OCI-LY7 (cell line): ENCODE results near the gene CAPZB. TPM values are rescaled to one million over a fixed set of nuclear protein-coding genes. Genes with fewer than 3 reads are reported as not detected.

Experiments used
- BruUV-seq: library from RNA; stranded (reverse); fragments of 400-500 nt; replicated peaks from 2 replicates; lab custom pipeline; 2021; lab: Mats Ljungman, UMichigan
- CTCF ChIA-PET: fragments of 300-600 bp; sonication (Branson Sonifier 250); formaldehyde crosslinking; loops from one replicate; lab custom pipeline; 2022; ENCODE audit warnings: antibody characterized with exemption; ENCODE audit not compliant: unreplicated experiment; lab: Charles Lee
- POLR2A ChIA-PET: fragments of 300-600 bp; sonication (Branson Sonifier 250); formaldehyde crosslinking; loops from one replicate; lab custom pipeline; 2022; ENCODE audit warnings: antibody characterized with exemption; lab: Charles Lee
- DNase-seq: peaks from one replicate; pipeline ENCODE4 v3.0.0-alpha.2; 2015; ENCODE audit warnings: low spot score
- H2AFZ ChIP-seq: fragments of 200-600 bp; sonication (generic), shearing (Covaris generic); 2 replicates; pipeline ENCODE4 v1.6.1; 2014; ENCODE audit warnings: mild to moderate bottlenecking, antibody characterized with exemption, low read length, moderate library complexity
- H3K27ac ChIP-seq: fragments of 200-600 bp; sonication (generic); 2 replicates; pipeline ENCODE4 v1.5.1; 2014; ENCODE audit warnings: mixed run types, low read depth, mild to moderate bottlenecking, moderate library complexity, low read length, inconsistent platforms; ENCODE audit not compliant: poor library complexity, severe bottlenecking
- H3K36me3 ChIP-seq: fragments of 200-600 bp; sonication (generic); 2 replicates; pipeline ENCODE4 v1.6.1; 2014; ENCODE audit warnings: mild to moderate bottlenecking, antibody characterized with exemption, low read length, moderate library complexity, mixed read lengths; ENCODE audit not compliant: insufficient read depth
- H3K4me1 ChIP-seq: fragments of 200-600 bp; sonication (generic); 2 replicates; pipeline ENCODE4 v1.5.1; 2014; ENCODE audit warnings: mild to moderate bottlenecking, low read length; ENCODE audit not compliant: insufficient read depth, poor library complexity, severe bottlenecking
- H3K4me2 ChIP-seq: fragments of 200-600 bp; sonication (generic); 2 replicates; pipeline ENCODE4 v1.6.1; 2014; ENCODE audit warnings: mild to moderate bottlenecking, low read length
- H3K4me3 ChIP-seq: fragments of 200-600 bp; sonication (generic); 2 replicates; pipeline ENCODE4 v1.5.1; 2014; ENCODE audit warnings: mild to moderate bottlenecking, low read depth, low read length; ENCODE audit not compliant: poor library complexity, severe bottlenecking
- H3K79me2 ChIP-seq: fragments of 200-600 bp; sonication (generic); 2 replicates; pipeline ENCODE4 v1.6.1; 2016; ENCODE audit warnings: low read depth, mild to moderate bottlenecking, low read length, moderate library complexity, mixed read lengths; ENCODE audit not compliant: insufficient read depth
- H3K9me2 ChIP-seq: fragments of 200-600 bp; sonication (generic); 2 replicates; pipeline ENCODE4 v1.6.1; 2016; ENCODE audit warnings: mild to moderate bottlenecking, low read length, mixed read lengths; ENCODE audit not compliant: insufficient read depth
- H3K9me3 ChIP-seq: fragments of 200-600 bp; sonication (generic); 2 replicates; pipeline ENCODE4 v1.6.1; 2014; ENCODE audit warnings: mild to moderate bottlenecking, mixed run types, low read length, mixed read lengths
- H4K20me1 ChIP-seq: fragments of 200-600 bp; sonication (generic); 2 replicates; pipeline ENCODE4 v1.6.1; 2014; ENCODE audit warnings: mild to moderate bottlenecking, antibody characterized with exemption, low read length, moderate library complexity, mixed read lengths; ENCODE audit not compliant: insufficient read depth
- CTCF ChIP-seq: fragments of 200-600 bp; sonication (generic); conservative IDR thresholded peaks from 2 replicates; pipeline ENCODE4 v1.5.1; 2014; ENCODE audit warnings: mild to moderate bottlenecking, antibody characterized with exemption, low read length, moderate library complexity, mixed read lengths
- EZH2phosphoT487 ChIP-seq: fragments of 200-600 bp; sonication (generic); IDR thresholded peaks from 2 replicates; pipeline ENCODE4 v1.6.1; 2018; ENCODE audit warnings: low read depth, borderline replicate concordance, mild to moderate bottlenecking, mixed run types, antibody characterized with exemption, low read length, moderate library complexity, mixed read lengths
- intact Hi-C: fragments of 100-400 bp; cut with micrococcal nuclease; formaldehyde crosslinking; loops from one replicate; pipeline ENCODE4 v1.10.0; 2022; ENCODE audit not compliant: unreplicated experiment
- total RNA-seq, 2 experiments: library from RNA; depleted of rRNA in 1 of 2; stranded (reverse); fragments of >200 nt in 1 of 2; shearing (Covaris generic) in 1 of 2; gene quantifications; 2 replicates each; pipeline ENCODE4 v1.2.3, GENCODE V29; 2014 to 2022

CAPZB gene
- total RNA-seq, 2 experiments from 2014 or later: 61.3 to 187 TPM

- H3K9me2 ChIP-seq: no peaks in the 10 kb centered on the region
- POLR2A ChIA-PET: interaction anchor here (0.6 kb wide), 1 partner anchor 314 kb away, joined by 4 read pairs; no protein-coding TSS in a partner anchor
- H3K4me3 ChIP-seq: no peak overlapping the region
- peak overlapping the region; percentile 88 for H3K4me2 ChIP-seq
- no peak for DNase-seq
- peaks cover 9% of the 10 kb centered on the region; the same call in 1 of the 2 replicates for H3K79me2 ChIP-seq
- peaks cover 50% of the 10 kb centered on the region for H3K4me1 ChIP-seq
- BruUV-seq: no TSS peak
- peaks cover 15% of the 10 kb centered on the region for H3K36me3 ChIP-seq
- CTCF ChIA-PET: interaction anchor here (0.5 kb wide), 1 partner anchor 24 kb away, joined by 4 read pairs; no protein-coding TSS in a partner anchor
- no peaks in the 10 kb centered on the region for H3K9me3 ChIP-seq
- H3K27ac ChIP-seq: peak overlapping the region; percentile 91
- H2AFZ ChIP-seq: no peak overlapping the region
- no peak for TF ChIP-seq CTCF
- TF ChIP-seq EZH2phosphoT487: no peak
- intact Hi-C loops: no loop called here
- H4K20me1 ChIP-seq: no peaks in the 10 kb centered on the region
These were observed 168.0 kb downstream of the CAPZB start for GRCh38 chr1:19317126-19317910.

- ChIA-PET CTCF (interaction anchor here (0.6 kb wide), 1 partner anchor 173 kb away, joined by 5 read pairs; no protein-coding TSS in a partner anchor), POLR2A (no interaction called here)
- H3K4me2 ChIP-seq: peak overlapping the region; percentile 88
- H3K36me3 ChIP-seq: peaks cover 15% of the 10 kb centered on the region
- no TSS peak for BruUV-seq
- TF ChIP-seq EZH2phosphoT487 (no peak), CTCF (no peak; the same call in 1 of the 2 replicates)
- H3K9me3 ChIP-seq: no peaks in the 10 kb centered on the region
- intact Hi-C loops: loop anchor here (1.0 to 2.0 kb wide), 2 partner anchors 26 to 65 kb away; partner anchors contain the start of genes EMC1 and MRTO4
- DNase-seq: peak; percentile 92
- no peaks in the 10 kb centered on the region for H3K9me2 ChIP-seq
- H3K4me1 ChIP-seq: peaks cover 61% of the 10 kb centered on the region
- peaks cover 18% of the 10 kb centered on the region; the same call in 1 of the 2 replicates for H3K79me2 ChIP-seq
- H4K20me1 ChIP-seq: no peaks in the 10 kb centered on the region
- H3K4me3 ChIP-seq: peak overlapping the region; percentile 82
- H2AFZ ChIP-seq: peak overlapping the region; percentile 49; the same call in 1 of the 2 replicates
- H3K27ac ChIP-seq: peak overlapping the region; percentile 91
These were observed 169.8 kb downstream of the CAPZB start for GRCh38 chr1:19315378-19316198.
